ENCODE data around the gene MRPS17. TPM values are rescaled to one million over a fixed set of nuclear protein-coding genes. Genes with fewer than 3 reads are reported as not detected.

The MRPS17 gene
- total RNA-seq, 1 donor from 2014 or later, result 13.0 TPM

DNA sequence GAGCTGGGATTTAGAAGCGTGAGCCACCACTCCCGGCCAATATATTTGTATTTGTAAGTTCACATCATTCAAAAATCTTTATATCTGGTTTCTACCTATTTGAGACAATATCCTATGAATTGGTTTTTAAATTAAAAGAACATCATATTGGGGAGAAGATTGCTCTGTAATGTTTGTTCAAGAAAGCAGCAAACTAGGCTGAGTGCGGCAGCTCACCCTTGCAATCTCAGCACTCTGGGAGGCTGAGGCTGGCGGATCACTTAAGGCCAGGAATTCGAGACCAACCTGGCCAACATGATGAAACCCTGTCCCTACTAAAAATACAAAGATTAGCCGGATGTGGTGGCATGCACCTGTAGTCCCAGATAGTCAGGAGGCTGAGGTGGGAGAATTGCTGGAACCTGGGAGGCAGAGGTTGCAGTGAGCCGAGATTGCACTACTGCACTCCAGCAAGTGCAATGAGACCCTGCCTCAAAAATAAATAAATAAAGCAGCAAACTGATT, 22.1 kb downstream of the MRPS17 start:
- H3K9me3 Mint-ChIP-seq (ENCODE audit: low read depth), result no peaks in the 10 kb centered on the region
- no peak for TF ChIP-seq CTCF (IDR thresholded peaks at IDR 0.05)
- H3K27ac Mint-ChIP-seq (ENCODE audit: unreplicated experiment), result no peak overlapping the region
- peaks cover 8% of the 10 kb centered on the region for H3K36me3 Mint-ChIP-seq (ENCODE audit: low read depth)
- DNase-seq (ENCODE audit: low spot score), result no peak
- H3K4me3 Mint-ChIP-seq (ENCODE audit: unreplicated experiment), result no peak overlapping the region
- H3K4me1 Mint-ChIP-seq (ENCODE audit: low read depth), result peaks cover 47% of the 10 kb centered on the region
- no peaks in the 10 kb centered on the region for H3K27me3 Mint-ChIP-seq (ENCODE audit: low read depth)

DNA sequence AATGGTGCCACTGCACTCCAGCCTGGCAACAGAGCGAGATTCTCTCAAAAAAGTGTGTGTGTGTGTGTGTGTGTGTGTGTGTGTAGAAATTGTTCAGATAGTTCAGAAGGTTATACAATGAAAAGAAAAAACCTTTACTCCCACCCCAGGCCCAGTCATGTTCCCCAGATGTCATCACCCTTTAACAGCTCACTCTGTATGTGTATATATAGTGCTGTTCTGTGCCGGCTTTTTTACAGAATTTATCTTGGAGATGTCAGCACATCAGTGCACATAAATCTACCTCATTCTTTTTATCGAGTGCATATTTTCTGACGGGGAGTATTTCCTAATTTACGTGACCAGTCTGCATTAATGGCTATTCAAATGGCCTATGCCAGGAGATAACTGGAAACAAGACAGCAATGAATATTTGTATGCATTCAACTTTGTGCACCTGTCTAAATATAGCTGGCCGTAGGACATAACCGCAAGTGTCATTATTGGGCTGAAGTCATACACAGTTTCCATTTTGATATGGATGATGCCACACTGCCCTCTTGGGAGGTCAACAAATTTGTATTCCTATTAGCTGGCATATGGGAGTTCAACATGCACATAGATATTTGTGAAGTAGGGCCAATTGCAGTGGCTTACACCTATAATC, 24.4 kb downstream of the MRPS17 start:
- no peak for DNase-seq (ENCODE audit: low spot score)
- H3K4me1 Mint-ChIP-seq (ENCODE audit: low read depth), result peaks cover 46% of the 10 kb centered on the region
- H3K9me3 Mint-ChIP-seq (ENCODE audit: low read depth), result no peaks in the 10 kb centered on the region
- H3K4me3 Mint-ChIP-seq (ENCODE audit: unreplicated experiment), result no peak overlapping the region
- no peak for TF ChIP-seq CTCF (IDR thresholded peaks at IDR 0.05)
- H3K36me3 Mint-ChIP-seq (ENCODE audit: low read depth), result peaks cover 19% of the 10 kb centered on the region
- no peaks in the 10 kb centered on the region for H3K27me3 Mint-ChIP-seq (ENCODE audit: low read depth)
- peak overlapping the region; percentile 83 for H3K27ac Mint-ChIP-seq (ENCODE audit: unreplicated experiment)

GRCh38 chr7:55977831-55978230, 26.2 kb downstream of the MRPS17 start:
- peak overlapping the region; percentile 85 for H3K27ac Mint-ChIP-seq (ENCODE audit: unreplicated experiment)
- TF ChIP-seq CTCF (IDR thresholded peaks at IDR 0.05), result no peak
- no peak overlapping the region for H3K4me3 Mint-ChIP-seq (ENCODE audit: unreplicated experiment)
- H3K9me3 Mint-ChIP-seq (ENCODE audit: low read depth), result no peaks in the 10 kb centered on the region
- H3K4me1 Mint-ChIP-seq (ENCODE audit: low read depth), result peaks cover 42% of the 10 kb centered on the region
- no peaks in the 10 kb centered on the region for H3K27me3 Mint-ChIP-seq (ENCODE audit: low read depth)
- DNase-seq (ENCODE audit: low spot score), result no peak
- peaks cover 22% of the 10 kb centered on the region for H3K36me3 Mint-ChIP-seq (ENCODE audit: low read depth)

GRCh38 chr7:55980266-55980665, 28.6 kb downstream of the MRPS17 start:
- H3K4me3 Mint-ChIP-seq (ENCODE audit: unreplicated experiment), result no peak overlapping the region
- no peak overlapping the region for H3K27ac Mint-ChIP-seq (ENCODE audit: unreplicated experiment)
- TF ChIP-seq CTCF (IDR thresholded peaks at IDR 0.05), result no peak
- H3K9me3 Mint-ChIP-seq (ENCODE audit: low read depth), result no peaks in the 10 kb centered on the region
- peaks cover 47% of the 10 kb centered on the region for H3K4me1 Mint-ChIP-seq (ENCODE audit: low read depth)
- no peak for DNase-seq (ENCODE audit: low spot score)
- no peaks in the 10 kb centered on the region for H3K27me3 Mint-ChIP-seq (ENCODE audit: low read depth)
- H3K36me3 Mint-ChIP-seq (ENCODE audit: low read depth), result peaks cover 24% of the 10 kb centered on the region

GRCh38 chr7:55983537-55983936, 31.9 kb downstream of the MRPS17 start:
- Mint-ChIP-seq H3K27ac (ENCODE audit: unreplicated experiment) (no peak overlapping the region), H3K4me1 (ENCODE audit: low read depth) (peaks cover 16% of the 10 kb centered on the region), H3K36me3 (ENCODE audit: low read depth) (peaks cover 29% of the 10 kb centered on the region), H3K27me3 (ENCODE audit: low read depth) (no peaks in the 10 kb centered on the region), H3K4me3 (ENCODE audit: unreplicated experiment) (no peak overlapping the region), H3K9me3 (ENCODE audit: low read depth) (no peaks in the 10 kb centered on the region)
- no peak for DNase-seq (ENCODE audit: low spot score)
- no peak for TF ChIP-seq CTCF (IDR thresholded peaks at IDR 0.05)

Measured in chondrocyte (in vitro differentiated cells).